K562 (cell line): Measurements from ENCODE around the gene VEGFC.

Experiments
- CTCF ChIP-seq, 3 experiments: IDR thresholded peaks in 2 of 3; conservative IDR thresholded peaks in 1 of 3; 2 replicates each; pipeline ENCODE4 v1.5.1; 2011 to 2012; ENCODE audit warnings: low read length in 3 of 3, mild to moderate bottlenecking in 3 of 3, control low read depth in 2 of 3, improper control_type of control experiment in 1 of 3, inconsistent platforms in 1 of 3, low read depth in 1 of 3, mixed read lengths in 1 of 3, moderate library complexity in 1 of 3; ENCODE audit not compliant: insufficient read depth in 2 of 3
- EZH2 ChIP-seq: IDR thresholded peaks from 2 replicates; pipeline ENCODE4 v1.6.1; 2012; ENCODE audit warnings: low read depth, mild to moderate bottlenecking, inconsistent platforms, low read length, borderline replicate concordance
- GABPB1 ChIP-seq: sonication (generic); formaldehyde crosslinking; IDR thresholded peaks from 2 replicates; pipeline ENCODE4 v1.8.0; 2022; ENCODE audit warnings: mild to moderate bottlenecking, missing genetic modification reagents
- KLF10 ChIP-seq: fragments of 250-450 bp; sonication (Bioruptor Pico); IDR thresholded peaks from 2 replicates; pipeline ENCODE4 v1.6.1; 2021; ENCODE audit warnings: matching md5 sums
- PHF8 ChIP-seq: fragments of 200-600 bp; sonication (generic); IDR thresholded peaks from 2 replicates; pipeline ENCODE4 v1.6.1; 2012; ENCODE audit warnings: mixed run types, mild to moderate bottlenecking, inconsistent platforms, low read length, moderate library complexity, borderline replicate concordance
- POLR2A ChIP-seq: fragments of 450-650 bp; conservative IDR thresholded peaks from 2 replicates; pipeline ENCODE4 v1.6.1; 2016
- SPI1 ChIP-seq: IDR thresholded peaks from 2 replicates; pipeline ENCODE4 v1.6.1; 2011; ENCODE audit warnings: low read depth, low read length, control low read depth, borderline replicate concordance

- TF ChIP-seq GABPB1 (no peak), SPI1 (no peak), KLF10 (no peak), EZH2 (no peak), PHF8 (no peak), CTCF (IDR thresholded peaks at IDR 0.05 in 2 of 3, conservative IDR thresholded peaks at IDR 0.05 in 1 of 3; ENCODE audit: insufficient read depth in 2 of 3, low read depth in 1 of 3, low read length in 3 of 3) (no peak), POLR2A (no peak)
Measured at GRCh38 chr4:176769514-176769913, 23.2 kb downstream of the VEGFC start.
